CD4-positive, alpha-beta T cell (primary cell): ENCODE data around the gene ZNF79. TPM values are rescaled to one million over a fixed set of nuclear protein-coding genes. Genes with fewer than 3 reads are reported as not detected.

Experiments used
- ATAC-seq: fragments of 200-7000 bp; cut with Tn5 transposase; one replicate; pipeline ENCODE4 v1.10.0; 2022; ENCODE audit warnings: mild to moderate bottlenecking; ENCODE audit not compliant: poor library complexity
- CTCF ChIA-PET: fragments of 350-600 bp; sonication (Branson Sonifier 250); formaldehyde crosslinking; loops from one replicate; lab custom pipeline; 2021; ENCODE audit warnings: antibody characterized with exemption, inconsistent platforms; lab: Charles Lee
- POLR2A ChIA-PET: fragments of 350-600 bp; sonication (Branson Sonifier 250); formaldehyde crosslinking; loops from one replicate; lab custom pipeline; 2021; ENCODE audit warnings: antibody characterized with exemption, inconsistent platforms; lab: Charles Lee
- DNase-seq, 14 experiments: peaks; one replicate each; pipeline ENCODE4 v3.0.0-alpha.2; 2013 to 2020; ENCODE audit warnings: mixed read lengths in 2 of 14
- H3K27ac ChIP-seq, 2 donors: one replicate each; pipeline versions ENCODE4 v1.5.1 to v1.7.0; 2013; ENCODE audit warnings: low read length in 2 of 2, low read depth in 1 of 2, mild to moderate bottlenecking in 1 of 2
- H3K27me3 ChIP-seq, 2 experiments: 1 replicate in 1 of 2; 2 replicates in 1 of 2; pipeline versions ENCODE4 v1.6.1 to v1.7.0; 2013; ENCODE audit warnings: low read length in 2 of 2, control low read depth in 1 of 2, mild to moderate bottlenecking in 1 of 2, moderate library complexity in 1 of 2; ENCODE audit not compliant: insufficient read depth in 2 of 2, control insufficient read depth in 1 of 2
- H3K36me3 ChIP-seq: one replicate; pipeline ENCODE4 v1.6.1; 2013; ENCODE audit warnings: low read length, control low read depth; ENCODE audit not compliant: insufficient read depth
- H3K4me1 ChIP-seq: one replicate; pipeline ENCODE4 v1.6.1; 2013; ENCODE audit warnings: low read length, control low read depth; ENCODE audit not compliant: insufficient read depth
- H3K4me3 ChIP-seq: one replicate; pipeline ENCODE4 v1.5.1; 2013; ENCODE audit warnings: mild to moderate bottlenecking, low read length, moderate library complexity
- H3K9me3 ChIP-seq, 2 experiments: 1 replicate in 1 of 2; 2 replicates in 1 of 2; pipeline versions ENCODE4 v1.6.1 to v1.7.0; 2013; ENCODE audit warnings: low read length in 2 of 2, mild to moderate bottlenecking in 2 of 2, control low read depth in 1 of 2, moderate library complexity in 1 of 2; ENCODE audit not compliant: control insufficient read depth in 1 of 2, insufficient read depth in 1 of 2
- H3K27ac Mint-ChIP-seq: one replicate; pipeline ENCODE4 v1.8.0; 2020; ENCODE audit warnings: mixed read lengths
- H3K27me3 Mint-ChIP-seq: one replicate; pipeline ENCODE4 v1.8.0; 2021; ENCODE audit warnings: mixed read lengths
- H3K36me3 Mint-ChIP-seq: one replicate; pipeline ENCODE4 v1.8.0; 2021; ENCODE audit warnings: low read depth, mixed read lengths
- H3K4me1 Mint-ChIP-seq: one replicate; pipeline ENCODE4 v1.8.0; 2021; ENCODE audit warnings: low read depth, mixed read lengths
- H3K4me3 Mint-ChIP-seq: one replicate; pipeline ENCODE4 v1.8.0; 2020; ENCODE audit warnings: mild to moderate bottlenecking, mixed read lengths
- H3K9me3 Mint-ChIP-seq: one replicate; pipeline ENCODE4 v1.8.0; 2020; ENCODE audit warnings: mixed read lengths
- CTCF ChIP-seq: fragments of 200-600 bp; IDR thresholded peaks from one replicate; pipeline ENCODE4 v1.8.0; 2022; ENCODE audit warnings: antibody characterized with exemption, mild to moderate bottlenecking
- intact Hi-C, 2 experiments: fragments of 100-400 bp; cut with DNase I in 1 of 2; cut with micrococcal nuclease in 1 of 2; formaldehyde crosslinking; loops; one replicate each; pipeline versions ENCODE4 v1.15.1 to v1.9.0; 2023 to 2025; cut with DNase I, micrococcal nuclease
- total RNA-seq, 174 experiments: library from RNA in 2 of 174; stranded (reverse) in 2 of 174; gene quantifications; one replicate each; pipeline ENCODE4 v1.2.3 and lab custom pipeline; 2021 to 2026

The ZNF79 gene
- total RNA-seq, 2 experiments from 2014 or later = 4.3 to 4.9 TPM

- peaks cover 4% of the 10 kb centered on the region for H3K4me1 Mint-ChIP-seq
- intact Hi-C loops = loop anchor here (5.0 to 10.0 kb wide), 3 partner anchors 145 to 513 kb away; no protein-coding TSS in a partner anchor
- no peaks in the 10 kb centered on the region for H3K9me3 Mint-ChIP-seq
- H3K27ac Mint-ChIP-seq = no peak overlapping the region
- DNase-seq = no peak
- H3K9me3 ChIP-seq = no peaks in the 10 kb centered on the region
- no peak for TF ChIP-seq CTCF
- CTCF ChIA-PET = no interaction called here
- H3K36me3 ChIP-seq = peaks cover 35% of the 10 kb centered on the region
- no peaks in the 10 kb centered on the region for H3K27me3 Mint-ChIP-seq
- no peaks in the 10 kb centered on the region for H3K27me3 ChIP-seq
- POLR2A ChIA-PET = no interaction called here
- no peak overlapping the region for H3K4me3 ChIP-seq
- no peak overlapping the region for H3K27ac ChIP-seq
- peaks cover 27% of the 10 kb centered on the region for H3K36me3 Mint-ChIP-seq
- H3K4me1 ChIP-seq = peaks cover 4% of the 10 kb centered on the region
- no peak overlapping the region for H3K4me3 Mint-ChIP-seq
- ATAC-seq = no peak
These were observed 33.2 kb downstream of the ZNF79 start for GRCh38 chr9:127457191-127457878.

GRCh38 chr9:127458921-127459320 is 34.7 kb downstream of the ZNF79 start:
- Mint-ChIP-seq H3K4me3 (no peak overlapping the region), H3K27ac (no peak overlapping the region), H3K9me3 (no peaks in the 10 kb centered on the region), H3K4me1 (no peaks in the 10 kb centered on the region), H3K27me3 (no peaks in the 10 kb centered on the region), H3K36me3 (peaks cover 38% of the 10 kb centered on the region)
- no peaks in the 10 kb centered on the region for H3K4me1 ChIP-seq
- ATAC-seq (no peak), DNase-seq (no peak)
- no peaks in the 10 kb centered on the region for H3K9me3 ChIP-seq
- H3K27me3 ChIP-seq = no peaks in the 10 kb centered on the region
- intact Hi-C loops = loop anchor here (5.0 to 10.0 kb wide), 3 partner anchors 147 to 514 kb away; no protein-coding TSS in a partner anchor
- no peak overlapping the region for H3K4me3 ChIP-seq
- POLR2A ChIA-PET = no interaction called here
- CTCF ChIA-PET = no interaction called here
- no peak overlapping the region for H3K27ac ChIP-seq
- peaks cover 44% of the 10 kb centered on the region for H3K36me3 ChIP-seq
- TF ChIP-seq CTCF = no peak

GRCh38 chr9:127463382-127463781 is 39.2 kb downstream of the ZNF79 start:
- TF ChIP-seq CTCF = no peak
- ChIA-PET POLR2A (no interaction called here), CTCF (no interaction called here)
- H3K27ac ChIP-seq = no peak overlapping the region
- no peak overlapping the region for H3K27ac Mint-ChIP-seq
- DNase-seq (no peak), ATAC-seq (no peak)
- H3K4me3 Mint-ChIP-seq = no peak overlapping the region
- no peaks in the 10 kb centered on the region for H3K9me3 ChIP-seq
- intact Hi-C loops = no loop called here
- H3K27me3 Mint-ChIP-seq = no peaks in the 10 kb centered on the region
- peaks cover 47% of the 10 kb centered on the region for H3K36me3 Mint-ChIP-seq
- H3K27me3 ChIP-seq = no peaks in the 10 kb centered on the region
- H3K4me1 Mint-ChIP-seq = no peaks in the 10 kb centered on the region
- no peaks in the 10 kb centered on the region for H3K4me1 ChIP-seq
- no peak overlapping the region for H3K4me3 ChIP-seq
- no peaks in the 10 kb centered on the region for H3K9me3 Mint-ChIP-seq
- peaks cover 51% of the 10 kb centered on the region for H3K36me3 ChIP-seq
